Dedifferentiated amniotic fluid mesenchymal stem cell (primary cell): ENCODE data around the gene TTC38.
"Not testable (repeated sequence)": the region's sequence is repeated elsewhere in the genome, so short reads cannot be mapped to it uniquely, and the experiment has no call there.

Experiments
- DNase-seq: peaks from one replicate; pipeline ENCODE4 v3.0.0-alpha.2; 2016; ENCODE audit errors: extremely low spot score

The TTC38 gene

GRCh38 chr22:46246178-46246577, 21.6 kb upstream of the TTC38 start:
- DNase-seq: no peak

- no peak for DNase-seq
Observed at GRCh38 chr22:46247443-46247975, 20.3 kb upstream of the TTC38 start.

GRCh38 chr22:46250035-46250782, 17.6 kb upstream of the TTC38 start, which contains the start of gene CDPF1:
Gene CDPF1, minus strand, starts transcription at chr22:46250293. Its CDS starts 2,009 bp downstream, at chr22:46248284.
- DNase-seq: peak; percentile 73

- no peak for DNase-seq
Observed at GRCh38 chr22:46250783-46251125, 17.1 kb upstream of the TTC38 start.

- no peak for DNase-seq
Observed at GRCh38 chr22:46251266-46251665, 16.5 kb upstream of the TTC38 start.

- no peak for DNase-seq
Observed at GRCh38 chr22:46251816-46252380, 15.9 kb upstream of the TTC38 start.

- no peak for DNase-seq
Observed at GRCh38 chr22:46256358-46256958, 11.3 kb upstream of the TTC38 start.

- DNase-seq: no peak
Observed at GRCh38 chr22:46259374-46259773, 8.4 kb upstream of the TTC38 start.

GRCh38 chr22:46260038-46260437, 7.8 kb upstream of the TTC38 start:
- no peak for DNase-seq

GRCh38 chr22:46262449-46263215, 5.2 kb upstream of the TTC38 start:
- no peak for DNase-seq

GRCh38 chr22:46263216-46263590, 4.6 kb upstream of the TTC38 start, which contains the start of gene PKDREJ:
Gene PKDREJ, minus strand, starts transcription at chr22:46263343. Its CDS starts 21 bp downstream, at chr22:46263322.
- no peak for DNase-seq

GRCh38 chr22:46264520-46264919, 3.3 kb upstream of the TTC38 start:
- not testable (repeated sequence) for DNase-seq

GRCh38 chr22:46265627-46266026, 2.2 kb upstream of the TTC38 start:
- DNase-seq: not testable (repeated sequence)

- DNase-seq: no peak
Observed at GRCh38 chr22:46269564-46269963, 1.8 kb downstream of the TTC38 start.

GRCh38 chr22:46272196-46272595, 4.4 kb downstream of the TTC38 start:
- no peak for DNase-seq

- no peak for DNase-seq
Observed at GRCh38 chr22:46272762-46273431, 5.1 kb downstream of the TTC38 start.

- no peak for DNase-seq
Observed at GRCh38 chr22:46273432-46274148, 5.8 kb downstream of the TTC38 start.

- DNase-seq: no peak
Observed at GRCh38 chr22:46274381-46274780, 6.6 kb downstream of the TTC38 start.

- no peak for DNase-seq
Observed at GRCh38 chr22:46275455-46276122, 7.8 kb downstream of the TTC38 start.

- no peak for DNase-seq
Observed at GRCh38 chr22:46276563-46276962, 8.8 kb downstream of the TTC38 start.
